DND-41 (cell line): ENCODE data around the gene OVAAL.

Experiments used
- EZH2 ChIP-seq: IDR thresholded peaks from 3 replicates; pipeline ENCODE4 v1.6.1; 2012; ENCODE audit warnings: borderline replicate concordance, low read depth, mild to moderate bottlenecking, moderate library complexity, low read length, inconsistent platforms; ENCODE audit not compliant: severe bottlenecking
- TF ChIP-seq, protein P1 (sequence below): IDR thresholded peaks from 2 replicates; pipeline ENCODE4 v1.5.1; 2012; ENCODE audit warnings: borderline replicate concordance, low read length, moderate library complexity, mild to moderate bottlenecking; ENCODE audit not compliant: poor library complexity, severe bottlenecking; ENCODE audit errors: extremely low read depth

DNA sequence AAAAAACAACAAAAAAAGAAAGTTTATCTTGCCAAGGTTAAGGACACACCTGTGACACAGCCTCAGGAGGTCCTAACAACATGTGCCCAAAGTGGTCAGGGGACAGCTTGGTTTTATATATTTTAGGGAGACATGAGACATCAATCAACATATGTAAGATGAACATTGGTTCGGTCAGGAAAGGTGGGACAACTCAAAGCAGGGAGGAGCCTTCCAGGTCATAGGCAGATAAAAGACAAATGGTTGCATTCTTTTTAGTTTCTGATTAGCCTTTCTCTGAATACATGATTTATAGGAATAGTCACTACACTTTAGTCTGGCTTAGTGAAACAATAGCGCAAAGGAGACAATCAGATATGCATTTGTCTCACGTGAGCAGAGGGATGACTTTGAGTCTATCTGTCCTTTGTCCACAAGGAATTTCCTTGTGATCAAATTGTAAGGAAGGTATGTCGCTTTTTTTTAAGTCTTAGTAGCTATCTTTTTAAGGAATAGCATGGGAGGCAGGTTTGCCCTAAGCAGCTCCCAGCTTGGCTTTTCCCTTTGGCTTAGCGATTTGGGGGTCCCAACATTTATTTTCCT, 23.3 kb upstream of the OVAAL start:
- TF ChIP-seq, protein P1, sequence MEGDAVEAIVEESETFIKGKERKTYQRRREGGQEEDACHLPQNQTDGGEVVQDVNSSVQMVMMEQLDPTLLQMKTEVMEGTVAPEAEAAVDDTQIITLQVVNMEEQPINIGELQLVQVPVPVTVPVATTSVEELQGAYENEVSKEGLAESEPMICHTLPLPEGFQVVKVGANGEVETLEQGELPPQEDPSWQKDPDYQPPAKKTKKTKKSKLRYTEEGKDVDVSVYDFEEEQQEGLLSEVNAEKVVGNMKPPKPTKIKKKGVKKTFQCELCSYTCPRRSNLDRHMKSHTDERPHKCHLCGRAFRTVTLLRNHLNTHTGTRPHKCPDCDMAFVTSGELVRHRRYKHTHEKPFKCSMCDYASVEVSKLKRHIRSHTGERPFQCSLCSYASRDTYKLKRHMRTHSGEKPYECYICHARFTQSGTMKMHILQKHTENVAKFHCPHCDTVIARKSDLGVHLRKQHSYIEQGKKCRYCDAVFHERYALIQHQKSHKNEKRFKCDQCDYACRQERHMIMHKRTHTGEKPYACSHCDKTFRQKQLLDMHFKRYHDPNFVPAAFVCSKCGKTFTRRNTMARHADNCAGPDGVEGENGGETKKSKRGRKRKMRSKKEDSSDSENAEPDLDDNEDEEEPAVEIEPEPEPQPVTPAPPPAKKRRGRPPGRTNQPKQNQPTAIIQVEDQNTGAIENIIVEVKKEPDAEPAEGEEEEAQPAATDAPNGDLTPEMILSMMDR = no peak
- TF ChIP-seq EZH2 = no peak
